Skeletal muscle satellite cell (primary cell): Measurements from ENCODE around the gene ATP2C2.

ENCODE experiments used
- H3K27me3 ChIP-seq: 2 replicates; pipeline ENCODE4 v1.7.0; 2013; ENCODE audit warnings: low read length; ENCODE audit not compliant: control insufficient read depth, insufficient read depth
- H3K36me3 ChIP-seq: 2 replicates; pipeline ENCODE4 v1.7.0; 2013; ENCODE audit warnings: mild to moderate bottlenecking, control low read depth, low read length; ENCODE audit not compliant: insufficient read depth
- H3K4me1 ChIP-seq: 2 replicates; pipeline ENCODE4 v1.7.0; 2013; ENCODE audit warnings: low read length; ENCODE audit not compliant: control insufficient read depth, insufficient read depth
- H3K4me2 ChIP-seq: 2 replicates; pipeline ENCODE4 v1.7.0; 2013; ENCODE audit warnings: mild to moderate bottlenecking, low read length
- H3K4me3 ChIP-seq: 2 replicates; pipeline ENCODE4 v1.7.0; 2013; ENCODE audit warnings: low read length
- H3K9ac ChIP-seq: 2 replicates; pipeline ENCODE4 v1.7.0; 2013; ENCODE audit warnings: mild to moderate bottlenecking, low read depth, low read length, moderate library complexity
- H3K9me3 ChIP-seq: replicated peaks from 2 replicates; pipeline ENCODE4 v1.7.0; 2013; ENCODE audit warnings: mild to moderate bottlenecking, control low read depth, low read length

The ATP2C2 gene

GRCh38 chr16:84461413-84462295 is 93.3 kb downstream of the ATP2C2 start:
- Histone ChIP-seq H3K9me3 (no peaks in the 10 kb centered on the region), H3K4me1 (no peaks in the 10 kb centered on the region), H3K27me3 (no peaks in the 10 kb centered on the region), H3K4me2 (no peak overlapping the region), H3K36me3 (peaks cover 47% of the 10 kb centered on the region), H3K4me3 (no peak overlapping the region), H3K9ac (no peak overlapping the region)

- H3K4me1 ChIP-seq = no peaks in the 10 kb centered on the region
- peaks cover 56% of the 10 kb centered on the region for H3K36me3 ChIP-seq
- H3K27me3 ChIP-seq = no peaks in the 10 kb centered on the region
- no peak overlapping the region for H3K9ac ChIP-seq
- peaks cover 2% of the 10 kb centered on the region for H3K9me3 ChIP-seq
- H3K4me3 ChIP-seq = no peak overlapping the region
- no peak overlapping the region for H3K4me2 ChIP-seq
Observed at GRCh38 chr16:84462296-84463210, 94.2 kb downstream of the ATP2C2 start.

- H3K4me1 ChIP-seq = no peaks in the 10 kb centered on the region
- H3K27me3 ChIP-seq = no peaks in the 10 kb centered on the region
- peaks cover 7% of the 10 kb centered on the region for H3K9me3 ChIP-seq
- H3K4me3 ChIP-seq = no peak overlapping the region
- H3K36me3 ChIP-seq = peaks cover 62% of the 10 kb centered on the region
- H3K9ac ChIP-seq = no peak overlapping the region
- no peak overlapping the region for H3K4me2 ChIP-seq
Observed at GRCh38 chr16:84463221-84463620, 94.9 kb downstream of the ATP2C2 start.

GRCh38 chr16:84464116-84464515 is 95.8 kb downstream of the ATP2C2 start:
- no peaks in the 10 kb centered on the region for H3K27me3 ChIP-seq
- H3K9me3 ChIP-seq = peaks cover 7% of the 10 kb centered on the region
- H3K9ac ChIP-seq = no peak overlapping the region
- no peak overlapping the region for H3K4me3 ChIP-seq
- H3K36me3 ChIP-seq = peaks cover 63% of the 10 kb centered on the region
- no peak overlapping the region for H3K4me2 ChIP-seq
- no peaks in the 10 kb centered on the region for H3K4me1 ChIP-seq

GRCh38 chr16:84465154-84465553 is 96.8 kb downstream of the ATP2C2 start:
- H3K4me1 ChIP-seq = no peaks in the 10 kb centered on the region
- H3K4me2 ChIP-seq = no peak overlapping the region
- no peak overlapping the region for H3K4me3 ChIP-seq
- no peak overlapping the region for H3K9ac ChIP-seq
- no peaks in the 10 kb centered on the region for H3K27me3 ChIP-seq
- peaks cover 58% of the 10 kb centered on the region for H3K36me3 ChIP-seq
- H3K9me3 ChIP-seq = peaks cover 7% of the 10 kb centered on the region

- H3K36me3 ChIP-seq = peaks cover 49% of the 10 kb centered on the region
Observed at GRCh38 chr16:84466692-84467091, 98.4 kb downstream of the ATP2C2 start.

GRCh38 chr16:84467256-84467655 is 98.9 kb downstream of the ATP2C2 start:
- peaks cover 7% of the 10 kb centered on the region for H3K9me3 ChIP-seq
- H3K27me3 ChIP-seq = no peaks in the 10 kb centered on the region
- H3K36me3 ChIP-seq = peaks cover 43% of the 10 kb centered on the region
- no peak overlapping the region for H3K4me2 ChIP-seq
- no peak overlapping the region for H3K9ac ChIP-seq
- H3K4me1 ChIP-seq = no peaks in the 10 kb centered on the region
- H3K4me3 ChIP-seq = no peak overlapping the region

More at GRCh38 chr16:84466692-84467091, 98.4 kb downstream of the ATP2C2 start:
- H3K4me1 ChIP-seq = no peaks in the 10 kb centered on the region
- H3K9ac ChIP-seq = no peak overlapping the region
- H3K4me3 ChIP-seq = no peak overlapping the region
- H3K9me3 ChIP-seq = peaks cover 7% of the 10 kb centered on the region
- no peaks in the 10 kb centered on the region for H3K27me3 ChIP-seq
- H3K4me2 ChIP-seq = no peak overlapping the region

GRCh38 chr16:84467709-84468108 is 99.4 kb downstream of the ATP2C2 start:
- Histone ChIP-seq H3K9ac (no peak overlapping the region), H3K9me3 (peaks cover 7% of the 10 kb centered on the region), H3K4me3 (no peak overlapping the region), H3K36me3 (peaks cover 39% of the 10 kb centered on the region), H3K4me1 (no peaks in the 10 kb centered on the region), H3K4me2 (no peak overlapping the region), H3K27me3 (no peaks in the 10 kb centered on the region)

- Histone ChIP-seq H3K4me2 (no peak overlapping the region), H3K4me3 (no peak overlapping the region), H3K9me3 (peaks cover 7% of the 10 kb centered on the region), H3K9ac (no peak overlapping the region), H3K27me3 (no peaks in the 10 kb centered on the region), H3K4me1 (no peaks in the 10 kb centered on the region), H3K36me3 (peaks cover 29% of the 10 kb centered on the region)
Observed at GRCh38 chr16:84471316-84471715, 103.0 kb downstream of the ATP2C2 start.

GRCh38 chr16:84471966-84472365 is 103.6 kb downstream of the ATP2C2 start:
- H3K36me3 ChIP-seq = peaks cover 30% of the 10 kb centered on the region
- H3K27me3 ChIP-seq = no peaks in the 10 kb centered on the region
- H3K9me3 ChIP-seq = peaks cover 7% of the 10 kb centered on the region
- H3K4me1 ChIP-seq = no peaks in the 10 kb centered on the region
- H3K4me2 ChIP-seq = no peak overlapping the region
- H3K4me3 ChIP-seq = no peak overlapping the region
- no peak overlapping the region for H3K9ac ChIP-seq

GRCh38 chr16:84475643-84476240 is 107.4 kb downstream of the ATP2C2 start:
- Histone ChIP-seq H3K4me1 (peaks cover 17% of the 10 kb centered on the region), H3K4me3 (no peak overlapping the region), H3K27me3 (no peaks in the 10 kb centered on the region), H3K4me2 (no peak overlapping the region), H3K9me3 (no peaks in the 10 kb centered on the region), H3K36me3 (peaks cover 33% of the 10 kb centered on the region), H3K9ac (no peak overlapping the region)
